Nucleus accumbens (tissue), 56 donors: Measurements from ENCODE around the gene TMPRSS6.
A peak's percentile ranks its signal among the peaks of the same experiment; 100 is the strongest.

Source experiments
- DNase-seq, 56 donors: peaks; one replicate each; lab custom pipeline; 2025; lab: John Stamatoyannopoulos, UW

Gene TMPRSS6

DNA sequence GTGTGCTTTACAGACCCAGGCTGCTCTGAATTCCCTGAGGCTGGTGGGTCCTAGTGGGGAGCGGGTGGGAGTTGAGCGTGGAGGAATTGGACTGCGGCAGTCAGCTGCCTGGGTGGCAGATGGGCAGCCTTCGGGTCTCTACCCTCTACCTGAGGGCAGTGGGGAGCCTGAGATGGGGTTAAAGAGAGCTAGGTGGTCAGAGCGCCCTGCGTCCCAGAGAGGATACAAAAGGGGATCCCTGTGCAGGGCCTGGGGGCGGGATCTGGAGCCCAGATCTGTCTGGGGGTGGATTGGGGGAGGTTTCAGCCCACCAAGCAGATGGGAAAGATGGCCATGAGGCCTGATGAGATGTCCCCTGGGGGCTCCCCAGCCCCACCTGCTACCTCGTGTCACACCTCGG, 39.8 kb downstream of the TMPRSS6 start:
- DNase-seq, result no peak

DNA sequence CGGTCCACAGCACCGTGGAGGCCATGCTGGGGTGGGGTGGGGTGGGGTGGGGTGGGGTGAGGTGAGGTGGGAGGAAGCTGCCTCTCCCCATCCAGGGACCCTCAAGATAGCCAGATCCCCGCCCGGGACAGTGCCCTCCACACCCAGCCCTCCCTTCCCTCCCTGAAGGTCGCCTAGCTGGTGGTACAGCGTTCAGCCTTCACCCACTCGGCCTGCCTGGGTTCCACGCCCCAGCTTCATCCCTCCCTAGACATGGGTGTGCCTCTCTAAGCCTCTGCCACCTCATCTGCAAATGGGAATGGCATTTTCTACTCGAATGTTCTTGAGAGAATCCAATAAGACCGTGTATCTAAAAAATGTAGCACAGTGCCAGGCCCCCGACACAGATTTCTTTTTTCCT, 40.2 kb downstream of the TMPRSS6 start:
- peak in 9 of 56 donors; percentile 4 to 39 (median 26) for DNase-seq

DNA sequence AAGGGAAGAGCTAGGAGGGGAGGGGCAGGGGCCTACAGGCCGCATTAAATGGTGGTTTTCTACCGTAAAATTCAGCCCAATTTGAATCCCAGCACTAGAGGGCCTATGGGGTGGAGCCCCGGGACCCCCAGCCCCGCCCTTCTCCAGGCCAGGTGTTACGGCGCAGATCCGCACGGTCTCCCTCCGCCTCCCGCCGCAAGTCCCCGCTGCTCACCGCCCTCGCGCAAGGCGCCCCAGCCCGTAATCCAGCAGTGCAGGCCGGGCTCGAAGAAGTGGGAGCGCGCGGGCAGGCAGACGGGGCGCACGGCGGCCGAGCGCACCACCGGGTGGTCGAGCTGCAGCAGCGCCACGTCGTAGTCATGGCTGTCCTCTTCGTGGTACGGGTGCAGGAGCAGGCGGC, 40.7 kb downstream of the TMPRSS6 start:
- no peak for DNase-seq

DNA sequence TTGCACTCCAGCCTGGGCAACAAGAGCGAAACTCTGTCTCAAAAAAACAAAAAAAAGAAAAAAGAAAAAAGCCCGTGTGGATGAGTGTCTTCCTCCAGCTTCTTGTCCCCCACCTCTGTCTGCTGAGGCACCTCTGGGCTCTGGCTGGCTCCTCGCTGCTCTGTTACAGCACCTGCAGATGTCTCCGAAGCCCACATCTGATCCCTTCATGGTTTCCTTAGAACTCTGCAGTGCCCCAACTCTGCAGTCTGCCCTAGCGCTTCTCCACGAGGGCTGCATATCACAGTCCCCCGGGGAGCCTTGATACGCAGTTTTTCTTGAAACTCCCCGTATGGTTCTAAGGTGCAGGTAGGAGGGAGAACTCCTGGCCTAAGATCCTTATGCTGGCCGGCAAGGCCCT, 42.1 kb downstream of the TMPRSS6 start:
- no peak for DNase-seq

DNA sequence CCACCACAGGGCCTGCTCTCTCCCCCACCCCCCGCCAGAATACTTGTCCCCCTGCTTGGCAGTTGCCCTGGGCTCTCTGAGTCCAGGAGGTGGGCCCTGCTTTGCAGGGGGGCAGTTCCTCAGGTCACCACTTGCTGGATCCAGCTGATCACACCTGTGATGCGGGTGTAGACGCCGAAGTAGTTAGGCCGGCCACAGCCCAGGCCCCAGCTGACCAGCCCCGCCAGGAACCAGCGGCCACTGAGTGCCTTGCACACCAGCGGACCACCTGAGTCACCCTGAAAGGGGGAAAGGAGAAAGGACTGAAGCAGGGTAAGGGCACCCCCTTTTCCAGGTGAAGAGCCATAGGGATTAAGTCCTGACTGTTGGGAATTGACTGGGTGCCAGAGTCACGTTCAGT, 43.6 kb downstream of the TMPRSS6 start:
- no peak for DNase-seq

DNA sequence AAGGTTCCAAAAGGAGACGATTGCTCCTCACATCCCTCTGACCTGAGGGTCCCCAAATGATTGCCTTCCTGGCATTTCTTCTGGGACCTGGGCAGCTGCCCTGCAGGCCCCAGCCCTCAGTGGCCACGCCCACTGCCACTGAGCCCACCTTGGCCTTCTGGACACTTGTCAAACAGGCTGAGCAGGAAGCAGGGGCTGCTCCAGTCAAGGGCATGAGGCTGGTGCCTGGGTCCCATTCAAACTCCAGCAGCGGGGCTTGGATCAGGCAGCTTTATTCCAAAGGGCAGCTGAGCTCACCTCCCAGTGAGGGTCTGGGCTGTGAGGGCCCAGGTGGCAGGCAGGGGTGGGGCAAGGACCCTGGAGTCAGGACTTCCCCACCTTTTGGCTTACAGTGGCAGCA, 44.3 kb downstream of the TMPRSS6 start:
- no peak for DNase-seq

DNA sequence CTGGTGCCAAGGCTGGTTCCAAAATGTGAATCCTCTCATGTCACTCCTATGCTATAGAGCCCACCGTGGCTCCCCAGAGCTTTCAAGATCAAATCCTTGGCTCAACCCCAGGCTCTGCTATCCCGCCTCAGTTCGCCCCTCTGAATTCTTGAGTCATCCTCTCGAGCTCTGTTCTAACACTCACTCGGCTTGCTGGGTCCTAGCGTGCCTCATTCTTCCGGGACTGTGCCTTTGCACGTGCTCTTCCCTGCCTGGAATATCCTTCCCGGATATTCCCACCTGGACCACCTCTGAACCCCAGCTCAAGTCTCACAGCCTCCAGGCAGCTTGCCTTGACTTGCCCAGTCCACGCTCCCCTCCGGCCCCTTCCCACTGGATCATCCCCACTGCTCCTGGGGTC, 45.0 kb downstream of the TMPRSS6 start:
- no peak for DNase-seq

DNA sequence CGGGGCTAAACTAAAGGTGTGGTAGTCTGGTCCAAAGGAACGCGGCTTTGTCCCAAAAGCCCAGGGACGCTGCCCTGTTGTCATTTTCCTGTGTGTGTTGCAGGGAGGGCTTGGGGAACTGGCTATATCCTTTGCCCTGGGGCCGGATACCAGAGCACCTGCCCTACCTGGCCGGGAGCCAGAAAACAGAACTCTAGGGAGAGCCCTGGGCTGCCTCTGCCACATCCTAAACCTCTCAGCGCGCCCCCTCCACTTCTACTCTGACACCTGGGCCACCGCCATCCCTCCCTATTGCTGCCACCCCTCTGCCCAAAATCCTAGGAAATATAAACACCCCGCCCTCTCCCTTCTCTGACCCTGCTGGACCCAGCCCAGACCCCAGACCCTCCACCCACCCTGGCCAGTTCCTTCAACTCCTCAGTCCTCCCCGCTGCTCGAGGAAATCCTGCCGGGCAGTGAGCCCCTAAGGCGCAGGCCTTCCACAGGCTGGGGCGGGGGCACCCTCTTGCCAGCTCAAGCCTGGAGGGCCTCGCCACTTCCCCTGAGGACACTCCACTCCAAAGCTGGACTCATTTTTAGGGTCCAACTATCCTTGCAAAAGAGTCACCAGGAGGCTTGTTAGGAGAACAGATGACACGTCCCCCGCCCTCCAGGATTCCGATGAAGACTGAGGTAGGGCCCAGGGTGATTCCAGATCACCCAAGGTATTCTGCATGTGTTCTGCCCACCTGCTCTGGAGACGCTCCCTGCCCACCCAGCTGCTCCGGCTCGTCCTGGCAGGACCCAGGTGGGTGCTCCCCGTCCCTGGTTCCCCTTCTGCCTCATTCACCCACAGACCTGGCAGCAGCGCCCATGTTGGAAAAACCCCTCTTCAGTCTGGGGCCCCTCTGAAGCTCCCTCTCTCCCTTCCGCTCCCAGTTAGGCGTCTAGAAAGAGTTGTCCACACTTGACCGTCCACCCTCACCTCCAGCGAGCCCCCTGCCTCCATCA, 45.8 kb downstream of the TMPRSS6 start:
- no peak for DNase-seq

DNA sequence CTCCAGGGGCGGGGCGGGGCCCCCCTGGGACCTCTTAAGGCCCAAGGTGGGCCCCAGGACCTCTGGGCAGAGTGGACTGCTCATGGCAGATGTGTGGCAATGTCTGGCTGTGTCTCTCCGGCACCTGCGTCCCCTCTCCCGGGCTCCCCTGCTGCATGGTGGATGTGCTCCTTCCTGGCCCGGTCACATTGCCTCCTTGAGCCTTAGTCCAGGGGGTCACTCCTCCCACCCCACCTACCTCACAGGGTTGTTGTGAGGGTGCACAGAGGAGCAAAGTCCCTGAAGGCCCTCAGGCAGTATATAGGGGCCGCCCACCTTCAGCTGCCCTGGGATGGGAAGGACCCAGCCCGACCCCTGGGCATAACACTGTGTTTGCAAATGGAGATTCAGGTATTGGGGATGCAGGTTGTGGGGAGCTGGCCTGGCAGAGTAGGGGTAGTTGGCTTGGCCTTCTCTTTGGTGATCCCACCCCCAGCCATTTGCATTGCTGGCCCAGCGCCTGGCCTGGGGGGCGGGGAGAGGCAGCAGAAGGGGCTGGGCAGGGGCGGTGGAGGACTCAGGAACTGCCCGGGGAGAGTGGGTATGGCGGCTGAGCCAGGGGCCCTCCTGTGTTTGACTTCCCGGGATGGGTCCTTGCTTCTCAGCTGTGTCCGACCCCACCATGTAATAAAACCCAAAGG, 46.7 kb downstream of the TMPRSS6 start:
- no peak for DNase-seq

DNA sequence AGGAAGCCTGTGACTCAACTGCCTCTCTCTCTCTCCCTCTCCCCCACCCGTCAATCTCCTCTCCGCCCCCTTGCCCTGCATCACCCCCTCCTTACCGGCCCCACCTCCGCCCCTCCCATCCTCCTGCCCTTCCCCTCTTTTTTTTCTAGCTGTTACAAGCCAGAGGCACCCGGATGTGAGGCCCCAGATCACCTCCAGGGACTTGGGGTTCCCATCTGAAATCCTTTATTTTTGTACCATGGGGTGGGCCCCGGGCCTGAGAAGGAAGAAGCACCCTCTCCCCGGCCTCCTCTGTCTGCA, 47.2 kb downstream of the TMPRSS6 start:
- DNase-seq, result peak in 19 of 56 donors; percentile 17 to 74 (median 46)

DNA sequence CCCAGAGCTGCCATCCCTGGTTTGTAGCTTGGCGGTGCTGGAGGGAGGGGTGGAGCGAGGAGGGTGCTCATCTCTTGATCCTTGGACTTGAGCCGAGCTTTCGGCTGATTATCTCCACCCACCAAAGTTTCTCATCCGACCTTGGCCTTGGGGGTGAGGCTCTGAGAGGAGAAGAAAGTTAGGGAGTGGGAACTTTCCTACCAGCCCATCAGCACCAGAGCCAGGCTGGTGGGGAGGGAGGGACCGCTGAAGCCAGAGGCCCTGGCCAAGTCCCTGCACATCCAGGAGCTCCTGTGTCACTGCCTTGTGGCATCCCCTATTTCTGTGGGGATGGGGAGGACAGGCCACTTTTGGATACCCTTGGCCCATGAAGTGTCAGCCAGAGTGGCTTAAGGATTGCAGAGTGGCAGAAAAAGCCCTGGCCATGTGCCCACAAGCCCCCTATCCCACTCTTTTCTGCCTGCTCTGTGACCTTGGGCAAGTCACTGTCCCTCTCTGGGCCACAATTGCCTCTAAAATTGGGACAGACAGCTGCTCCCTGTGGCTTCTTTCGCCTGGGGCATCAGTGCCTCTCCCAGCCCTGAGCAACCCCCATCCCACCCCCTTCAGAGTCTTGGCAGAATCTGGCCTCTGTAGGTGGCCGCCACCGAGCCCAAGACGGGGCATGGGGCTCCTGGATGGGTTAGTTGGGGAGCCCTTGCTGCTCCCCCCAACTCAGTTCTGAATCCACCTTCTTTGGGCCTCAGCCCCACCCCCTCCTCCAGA, 47.7 kb downstream of the TMPRSS6 start:
- DNase-seq, result peak in 2 of 56 donors; percentile 18 to 23

DNA sequence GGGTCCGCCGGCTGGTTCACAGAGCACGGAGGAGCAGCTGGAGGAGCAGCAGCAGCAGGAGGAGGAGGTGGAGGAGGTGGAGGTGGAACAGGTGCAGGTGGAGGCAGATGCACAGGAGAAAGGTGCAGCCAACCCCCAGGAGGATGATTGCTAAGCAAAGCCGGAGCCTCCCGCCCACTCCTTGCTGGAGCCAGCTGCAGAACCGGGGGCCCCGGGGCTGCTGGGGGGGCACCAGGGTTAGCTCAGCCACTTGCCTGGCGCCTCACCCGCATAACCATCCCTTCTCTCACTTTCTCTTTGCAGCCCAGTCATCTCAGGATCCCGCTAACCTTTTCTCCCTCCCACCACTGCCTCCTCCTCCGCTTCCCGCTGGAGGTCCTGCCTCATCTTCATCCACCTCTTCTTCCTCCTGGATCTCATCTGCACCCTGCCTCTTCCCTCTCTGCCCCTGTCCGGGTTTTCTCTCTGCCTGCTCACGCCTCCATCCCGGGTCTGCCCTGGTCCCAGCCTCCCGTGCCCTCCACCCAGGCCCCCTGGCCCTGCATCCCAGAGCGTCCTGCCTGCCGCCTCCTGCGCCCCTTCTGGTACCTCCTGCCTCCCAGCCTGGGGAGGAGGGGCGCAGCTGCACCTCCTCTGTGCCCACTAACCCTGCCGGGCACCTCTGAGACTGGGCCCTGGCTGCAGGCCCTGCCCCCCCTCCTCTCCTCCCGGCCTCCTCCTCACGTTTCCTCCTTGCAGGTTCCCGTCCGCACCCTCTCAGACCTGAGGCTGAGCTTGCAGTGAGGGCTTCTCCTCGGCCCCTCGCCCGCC, 48.5 kb downstream of the TMPRSS6 start:
- DNase-seq, result peak in 19 of 56 donors; percentile 10 to 73 (median 43)

DNA sequence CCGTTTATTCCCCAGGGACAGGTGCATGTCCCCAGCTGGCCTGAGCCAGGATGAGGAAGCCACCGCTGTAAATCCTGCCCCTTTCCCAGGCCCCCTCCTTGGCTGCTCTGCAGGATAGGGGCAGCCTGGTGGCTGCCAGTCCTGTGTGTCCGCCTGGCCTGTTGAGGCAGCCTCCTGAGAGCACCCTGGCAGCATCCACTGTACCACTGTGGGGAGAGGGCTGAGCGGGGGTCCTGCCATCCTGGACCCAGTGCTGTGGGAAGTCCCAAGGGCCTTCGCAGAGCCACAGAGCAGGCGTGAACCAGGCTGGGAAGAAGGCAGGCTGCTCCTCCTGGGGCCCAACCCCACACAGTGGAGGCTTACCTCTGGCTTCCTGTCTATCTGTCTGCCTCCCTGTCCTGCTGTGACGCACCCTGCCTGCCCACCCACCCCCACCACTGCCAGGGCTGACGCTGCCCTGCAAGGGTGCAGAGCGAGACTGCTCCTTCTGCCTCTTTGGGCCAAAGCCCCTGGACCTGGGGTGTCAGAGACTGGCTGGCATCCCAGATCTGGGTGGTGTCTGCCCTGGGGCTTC, 49.5 kb downstream of the TMPRSS6 start:
- DNase-seq, result peak in 1 of 56 donors; percentile 26

DNA sequence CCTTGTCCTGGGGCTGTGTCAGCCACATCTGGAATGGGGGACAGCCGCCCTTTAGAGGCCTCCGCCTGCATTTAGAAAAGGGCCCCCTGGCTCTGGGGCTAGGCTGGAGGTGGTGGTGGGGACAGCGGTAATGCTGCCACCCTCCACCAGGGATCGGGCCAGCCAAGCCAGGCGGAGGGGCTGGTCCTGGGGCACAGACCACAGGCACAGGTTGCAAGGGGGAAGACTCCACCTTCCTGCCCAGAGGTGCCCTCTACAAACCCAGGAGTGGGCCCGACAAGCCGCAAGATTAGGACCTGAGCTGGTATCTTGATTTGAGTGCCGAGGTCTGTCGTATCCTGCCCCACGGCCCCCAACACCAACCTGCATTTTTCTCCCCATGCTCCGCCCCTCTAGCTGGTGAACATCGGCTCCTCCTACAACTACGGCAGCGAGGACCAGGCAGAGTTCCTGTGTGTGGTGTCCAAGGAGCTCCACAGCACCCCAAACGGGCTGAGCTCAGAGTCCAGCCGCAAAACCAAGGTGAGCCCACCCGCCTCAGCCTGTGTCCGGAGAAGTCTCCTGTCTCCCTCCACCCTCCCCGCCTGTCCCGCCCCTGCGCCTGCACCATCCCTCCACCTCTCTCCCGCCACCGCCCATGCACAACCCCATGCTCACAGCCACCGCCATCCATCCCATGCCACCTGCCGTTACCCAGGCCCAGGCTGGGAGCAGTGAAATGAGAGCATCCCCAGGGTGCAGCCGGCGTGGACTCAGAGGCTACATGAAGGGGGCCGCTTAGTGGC, 50.4 kb downstream of the TMPRSS6 start:
- DNase-seq, result no peak

DNA sequence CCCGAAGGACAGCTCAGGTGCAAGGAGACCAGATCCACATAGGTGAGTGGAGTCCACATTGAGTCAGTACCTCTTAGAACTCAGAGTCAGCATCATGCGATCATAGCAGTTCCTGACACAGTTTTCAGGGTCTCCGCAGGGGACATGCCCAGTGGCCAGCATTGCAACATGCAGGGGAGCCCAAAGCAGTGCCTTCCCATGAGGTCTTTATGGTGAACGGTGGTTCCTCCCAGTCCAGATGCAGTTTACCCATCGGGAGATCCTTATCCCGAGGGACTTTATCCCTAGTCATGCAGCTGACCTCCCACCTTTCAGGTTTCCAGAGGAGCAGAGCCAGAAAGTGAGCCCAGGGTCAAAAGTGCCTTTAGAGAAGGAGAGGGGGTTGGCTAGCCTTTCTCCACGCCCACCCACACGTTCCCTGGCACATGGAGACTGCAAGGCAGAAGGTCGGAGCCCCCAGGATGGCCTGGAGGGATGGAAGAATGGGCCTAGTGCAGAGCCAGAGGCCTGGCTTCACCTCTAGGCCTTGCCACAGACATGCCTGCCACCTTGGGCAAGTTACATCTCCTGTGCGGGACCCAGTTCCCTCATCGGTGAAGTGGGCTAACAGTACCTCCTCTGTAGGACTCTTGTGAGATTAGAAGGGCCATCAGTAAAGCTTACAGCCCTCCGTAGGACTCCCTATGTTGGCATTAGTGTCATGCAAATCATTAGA, 51.6 kb downstream of the TMPRSS6 start:
- DNase-seq, result no peak

DNA sequence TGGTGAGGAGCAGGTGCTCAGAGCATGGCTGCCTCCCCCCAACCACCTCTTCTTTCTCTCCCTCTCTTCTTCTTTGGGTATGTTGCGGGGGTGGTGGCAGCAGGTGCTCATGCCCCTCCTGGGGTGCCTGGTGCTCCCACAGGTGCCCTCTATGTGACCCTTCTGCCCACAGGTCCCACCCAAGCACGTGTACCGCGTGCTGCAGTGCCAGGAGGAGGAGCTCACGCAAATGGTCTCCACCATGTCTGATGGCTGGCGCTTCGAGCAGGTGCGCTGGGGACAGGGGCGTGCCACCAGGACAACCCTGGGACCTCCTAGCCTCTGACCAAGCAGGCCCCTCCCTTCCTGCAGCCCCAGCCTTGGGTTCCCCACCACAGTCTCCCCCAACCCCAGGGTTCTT, 52.3 kb downstream of the TMPRSS6 start:
- DNase-seq, result peak in 1 of 56 donors; percentile 19

DNA sequence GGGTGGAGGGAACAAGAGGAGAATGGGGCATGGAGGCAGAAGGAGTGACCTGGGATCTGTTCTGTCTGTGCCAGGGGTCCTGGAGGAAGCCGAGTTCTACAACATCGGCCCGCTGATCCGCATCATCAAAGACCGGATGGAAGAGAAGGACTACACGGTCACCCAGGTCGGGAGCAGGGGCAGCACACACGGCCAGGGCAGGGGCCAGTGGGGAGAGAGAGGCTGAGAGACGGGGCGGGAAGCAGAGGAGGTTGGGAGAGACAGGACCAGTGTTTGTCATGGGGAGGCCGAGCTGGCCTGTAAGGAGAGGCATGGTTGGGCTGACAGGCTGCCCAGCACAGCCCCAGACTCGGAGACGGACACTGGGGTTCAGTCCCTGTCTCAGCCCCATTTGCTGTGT, 53.3 kb downstream of the TMPRSS6 start:
- no peak for DNase-seq

DNA sequence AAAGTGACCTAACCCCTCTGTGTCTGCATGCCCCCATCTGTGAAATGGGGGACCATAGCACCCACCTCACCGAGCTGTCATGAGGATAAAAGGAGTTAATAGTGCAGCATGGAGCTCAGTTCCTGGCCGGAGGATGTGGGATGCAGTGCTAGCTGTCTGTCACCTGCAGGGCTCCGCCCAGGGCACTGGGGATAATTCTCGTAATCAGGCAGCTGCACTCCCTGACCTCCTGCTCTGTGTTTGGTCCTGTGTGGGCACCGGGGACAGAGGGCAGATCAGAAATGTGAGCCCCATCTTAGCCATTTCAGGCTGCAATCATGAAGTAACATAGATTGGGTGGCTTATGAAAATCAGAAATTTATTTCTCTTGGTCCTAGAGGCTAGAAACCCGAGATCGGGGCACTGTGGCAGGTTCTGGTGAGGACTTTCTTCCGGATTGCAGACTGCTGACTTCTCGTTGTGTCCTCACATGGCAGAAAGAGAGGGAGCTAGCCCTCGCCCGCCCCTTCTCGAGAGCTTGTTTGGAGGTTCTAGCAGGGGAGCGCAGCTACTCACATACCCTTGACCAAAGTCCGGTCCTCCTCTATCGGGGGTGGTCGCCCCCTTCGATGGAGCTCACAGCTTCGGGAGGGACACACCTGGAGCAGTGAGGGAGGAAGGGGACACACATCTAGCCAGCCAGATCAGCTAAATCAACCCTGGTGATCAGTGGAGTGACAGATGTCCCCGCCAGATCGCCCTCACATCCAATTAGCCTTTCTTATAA, 54.7 kb downstream of the TMPRSS6 start:
- no peak for DNase-seq
